HG03460 (cell line): Measurements from ENCODE around the gene IRAK1BP1.
"Not testable (repeated sequence)": the region's sequence is repeated elsewhere in the genome, so short reads cannot be mapped to it uniquely, and the experiment has no call there.

Experiments
- ATAC-seq: cut with Tn5 transposase; IDR thresholded peaks from one replicate; pipeline ENCODE4 v1.9.1; 2021; ENCODE audit not compliant: unreplicated experiment

IRAK1BP1 gene

GRCh38 chr6:78867370-78868040 is at the start of gene IRAK1BP1:
TSS of gene IRAK1BP1 (plus strand) at chr6:78867551. CDS start at chr6:78867577, 26 bp downstream.
- ATAC-seq: peak; percentile 98

- ATAC-seq: no peak
These were observed 43.3 kb upstream of the IRAK1BP1 start for GRCh38 chr6:78824045-78824444.

- ATAC-seq: no peak
These were observed 37.9 kb upstream of the IRAK1BP1 start for GRCh38 chr6:78829407-78829806.

- no peak for ATAC-seq
These were observed 36.5 kb upstream of the IRAK1BP1 start for GRCh38 chr6:78830805-78831204.

- no peak for ATAC-seq
These were observed 35.9 kb upstream of the IRAK1BP1 start for GRCh38 chr6:78831492-78831891.

GRCh38 chr6:78832091-78832808 is 35.1 kb upstream of the IRAK1BP1 start:
- peak; percentile 56 for ATAC-seq

- ATAC-seq: no peak
These were observed 31.5 kb upstream of the IRAK1BP1 start for GRCh38 chr6:78835817-78836216.

- ATAC-seq: no peak
These were observed 30.8 kb upstream of the IRAK1BP1 start for GRCh38 chr6:78836598-78836997.

GRCh38 chr6:78841111-78841510 is 26.2 kb upstream of the IRAK1BP1 start:
- ATAC-seq: no peak

- no peak for ATAC-seq
These were observed 24.4 kb upstream of the IRAK1BP1 start for GRCh38 chr6:78842953-78843352.

GRCh38 chr6:78844899-78845298 is 22.5 kb upstream of the IRAK1BP1 start:
- ATAC-seq: no peak

GRCh38 chr6:78845567-78845966 is 21.8 kb upstream of the IRAK1BP1 start:
- no peak for ATAC-seq

GRCh38 chr6:78850621-78851020 is 16.7 kb upstream of the IRAK1BP1 start:
- ATAC-seq: no peak

GRCh38 chr6:78851156-78851555 is 16.2 kb upstream of the IRAK1BP1 start:
- ATAC-seq: no peak

GRCh38 chr6:78854546-78854945 is 12.8 kb upstream of the IRAK1BP1 start:
- ATAC-seq: no peak

- ATAC-seq: not testable (repeated sequence)
These were observed 8.9 kb upstream of the IRAK1BP1 start for GRCh38 chr6:78858339-78858938.

- ATAC-seq: no peak
These were observed 5.8 kb upstream of the IRAK1BP1 start for GRCh38 chr6:78861509-78861908.

GRCh38 chr6:78863576-78863975 is 3.8 kb upstream of the IRAK1BP1 start:
- ATAC-seq: no peak

- ATAC-seq: no peak
These were observed 2.4 kb upstream of the IRAK1BP1 start for GRCh38 chr6:78864957-78865356.

GRCh38 chr6:78867020-78867369 is 356 bp upstream of the IRAK1BP1 start:
- peak; percentile 35 for ATAC-seq

GRCh38 chr6:78868116-78868515 is 765 bp downstream of the IRAK1BP1 start:
- ATAC-seq: no peak

- no peak for ATAC-seq
These were observed 8.2 kb downstream of the IRAK1BP1 start for GRCh38 chr6:78875505-78875904.
